Prostate gland (tissue), 2 donors: ENCODE results near the gene ALX1.

Source experiments
- CTCF ChIP-seq, 4 experiments: fragments of 200-600 bp in 2 of 4; fragments of 450-650 bp in 2 of 4; sonication (generic) in 2 of 4; IDR thresholded peaks; 1 replicate in 3 of 4; 2 replicates in 1 of 4; pipeline ENCODE4 v1.5.1; 2016 to 2019; ENCODE audit warnings: antibody characterized with exemption in 4 of 4, mild to moderate bottlenecking in 2 of 4, moderate library complexity in 2 of 4
- POLR2AphosphoS5 ChIP-seq: sonication (generic); formaldehyde crosslinking; IDR thresholded peaks from one replicate; pipeline ENCODE4 v1.6.1; 2017; ENCODE audit warnings: antibody characterized with exemption

GRCh38 chr12:85253853-85254252 lies 26.2 kb upstream of the ALX1 start:
- no peak for TF ChIP-seq POLR2AphosphoS5
- no peak for TF ChIP-seq CTCF (IDR thresholded peaks at IDR 0.05)
